Stimulated activated memory B cell treated with anti-CD40 and anti-IgM and Interleukin-4, amounts not matched to agents 10 μg/mL and 1 μg/mL and 100 μg/mL, for 72 hours (primary cell): ENCODE results near the gene BSPH1.
"Not testable (repeated sequence)": the region's sequence is repeated elsewhere in the genome, so short reads cannot be mapped to it uniquely, and the experiment has no call there.

Experiments used
- ATAC-seq: fragments of 150-1000 bp; cut with Tn5 transposase; 2 replicates; pipeline ENCODE4 v1.10.0; 2021
- H3K27ac Mint-ChIP-seq: one replicate; pipeline ENCODE4 v1.8.0; 2022; ENCODE audit warnings: mild to moderate bottlenecking, mixed read lengths
- H3K27me3 Mint-ChIP-seq: one replicate; pipeline ENCODE4 v1.8.0; 2022; ENCODE audit warnings: mixed read lengths
- H3K36me3 Mint-ChIP-seq: one replicate; pipeline ENCODE4 v1.8.0; 2022; ENCODE audit warnings: mixed read lengths
- H3K4me1 Mint-ChIP-seq: one replicate; pipeline ENCODE4 v1.8.0; 2022; ENCODE audit warnings: mixed read lengths
- H3K4me3 Mint-ChIP-seq: one replicate; pipeline ENCODE4 v1.8.0; 2022; ENCODE audit warnings: mild to moderate bottlenecking, moderate library complexity, mixed read lengths
- H3K9me3 Mint-ChIP-seq: one replicate; pipeline ENCODE4 v1.8.0; 2022; ENCODE audit warnings: mixed read lengths

The BSPH1 gene

DNA sequence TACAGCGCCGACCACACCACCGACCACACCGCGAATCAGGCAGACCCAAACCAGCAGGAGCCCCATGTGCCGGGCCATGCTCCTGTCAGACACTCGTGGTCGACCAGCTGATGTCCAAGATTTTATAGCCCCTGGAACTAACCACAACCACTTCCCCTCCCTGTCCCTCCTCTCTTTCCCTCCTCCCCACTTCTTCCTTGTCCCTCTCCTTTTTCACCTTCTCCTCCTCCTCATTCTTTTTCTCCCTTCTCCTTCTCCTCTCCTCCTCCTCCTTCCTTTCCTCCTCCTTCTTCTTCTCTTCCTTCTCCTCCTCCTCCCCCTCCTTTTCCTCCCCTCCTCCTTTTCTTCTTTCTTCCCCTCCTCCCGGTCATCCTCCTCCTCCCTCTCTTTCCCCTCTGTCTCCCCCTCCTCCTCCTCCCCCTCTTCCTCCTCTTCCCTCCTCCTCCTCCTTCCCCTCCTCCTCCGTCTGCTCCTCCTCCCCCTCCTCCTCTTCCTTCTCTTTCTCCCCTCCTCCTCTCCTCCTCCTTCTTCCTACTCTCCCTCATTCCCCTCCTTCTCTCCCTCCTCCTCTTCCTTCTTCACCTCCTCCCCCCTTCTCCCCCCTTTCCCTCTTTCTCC lies 670 bp downstream of the BSPH1 start:
- Mint-ChIP-seq H3K4me3 (no peak overlapping the region), H3K4me1 (no peaks in the 10 kb centered on the region), H3K36me3 (no peaks in the 10 kb centered on the region), H3K27me3 (peaks cover 48% of the 10 kb centered on the region), H3K9me3 (peaks cover 4% of the 10 kb centered on the region), H3K27ac (no peak overlapping the region)
- no peak for ATAC-seq

DNA sequence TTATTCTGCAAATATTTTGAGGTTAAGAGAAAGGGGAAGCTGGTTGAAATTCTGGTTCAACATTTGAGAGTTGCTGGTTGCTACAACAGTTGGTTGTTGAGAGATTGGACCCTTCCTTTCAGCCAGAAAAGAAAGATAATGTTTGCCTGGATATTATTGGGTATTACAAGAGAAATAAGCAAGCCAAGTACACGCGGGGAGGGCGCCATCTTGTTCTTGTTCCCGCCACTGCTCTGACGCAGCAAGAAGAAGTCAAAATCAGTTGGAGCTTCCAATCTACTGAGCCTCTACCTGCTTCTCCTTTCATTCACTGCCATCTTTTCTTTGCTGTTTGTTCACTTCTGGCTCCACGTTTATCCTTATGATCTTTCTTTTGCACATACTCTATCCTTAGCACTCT lies 18.4 kb downstream of the BSPH1 start:
- Mint-ChIP-seq H3K4me1 (no peaks in the 10 kb centered on the region), H3K4me3 (no peak overlapping the region), H3K27ac (no peak overlapping the region), H3K27me3 (peaks cover 48% of the 10 kb centered on the region), H3K9me3 (peaks cover 7% of the 10 kb centered on the region), H3K36me3 (no peaks in the 10 kb centered on the region)
- ATAC-seq, result no peak

DNA sequence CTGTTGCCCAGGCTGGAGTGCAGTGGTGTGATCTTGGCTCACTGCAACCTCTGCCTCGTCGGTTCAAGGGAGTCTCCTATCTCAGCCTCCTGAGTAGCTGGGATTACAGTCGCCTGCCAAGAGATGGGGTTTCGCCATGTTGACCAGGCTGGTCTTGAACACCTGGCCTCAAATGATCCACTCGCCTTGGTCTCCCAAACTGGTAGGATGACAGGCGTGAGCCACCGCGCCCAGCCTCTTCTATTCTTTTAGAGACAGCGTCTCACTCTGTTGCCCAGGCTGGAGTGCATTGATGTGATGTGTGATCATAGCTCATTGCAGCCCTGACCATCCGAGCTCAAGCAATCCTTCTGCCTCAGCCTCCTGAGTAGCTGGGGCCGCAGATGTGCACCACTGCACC lies 36.0 kb downstream of the BSPH1 start:
- H3K36me3 Mint-ChIP-seq, H3K27me3 Mint-ChIP-seq, H3K9me3 Mint-ChIP-seq, H3K27ac Mint-ChIP-seq, H3K4me3 Mint-ChIP-seq, H3K4me1 Mint-ChIP-seq, ATAC-seq: not testable (repeated sequence)

DNA sequence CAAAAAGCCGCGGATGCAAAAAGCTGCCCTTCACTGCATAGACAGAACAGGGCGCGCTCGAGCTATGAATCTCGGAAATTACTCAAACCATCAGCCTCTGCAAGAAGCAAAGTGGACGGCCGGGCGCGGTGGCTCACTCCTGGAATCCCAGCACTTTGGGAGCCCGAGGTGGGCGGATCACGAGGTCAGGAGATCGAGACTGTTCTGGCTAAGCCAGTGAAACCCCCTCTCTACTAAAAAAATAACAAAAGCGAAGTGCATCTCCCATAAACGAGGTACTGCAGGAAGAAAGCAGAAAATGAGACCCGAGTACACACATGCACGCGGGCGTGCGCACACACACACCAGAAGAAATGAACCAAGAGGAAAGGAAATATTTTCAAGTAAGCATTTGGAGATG lies 39.8 kb downstream of the BSPH1 start:
- not testable (repeated sequence) for H3K27ac Mint-ChIP-seq, H3K36me3 Mint-ChIP-seq, H3K4me1 Mint-ChIP-seq, H3K27me3 Mint-ChIP-seq, ATAC-seq, H3K9me3 Mint-ChIP-seq, H3K4me3 Mint-ChIP-seq

DNA sequence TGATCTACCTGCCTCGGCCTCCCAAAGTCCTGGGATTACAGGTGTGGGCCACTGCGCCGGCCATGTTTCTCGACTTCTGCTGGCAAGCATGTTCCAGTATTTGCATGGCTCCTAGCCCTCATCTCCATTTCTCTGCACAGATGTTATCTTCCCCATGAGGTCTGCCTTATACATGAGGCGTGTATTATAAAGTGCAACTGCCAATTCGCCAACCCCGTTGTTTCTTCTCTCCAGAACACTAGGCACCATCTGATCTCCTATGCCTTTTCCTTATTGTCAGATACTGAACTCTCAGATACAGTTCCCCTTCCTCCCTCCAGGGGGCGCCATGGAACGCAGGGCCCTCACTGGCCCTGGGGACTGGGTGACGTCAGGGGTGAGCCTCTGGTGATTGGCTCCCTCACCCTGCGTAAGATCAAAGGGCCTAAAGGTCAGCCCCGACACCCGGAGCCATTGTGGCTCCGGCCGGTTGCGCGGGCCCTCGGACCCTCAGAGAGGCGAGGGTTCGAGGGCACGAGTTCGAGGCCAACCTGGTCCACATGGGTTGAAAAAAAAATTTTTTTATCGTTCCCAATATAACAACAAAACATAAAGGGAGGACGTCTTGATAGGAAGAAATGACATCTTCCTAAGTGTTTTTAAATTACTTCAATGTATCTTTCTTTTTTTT lies 42.0 kb downstream of the BSPH1 start:
- H3K27me3 Mint-ChIP-seq, H3K36me3 Mint-ChIP-seq, H3K4me1 Mint-ChIP-seq, H3K4me3 Mint-ChIP-seq, H3K9me3 Mint-ChIP-seq, ATAC-seq, H3K27ac Mint-ChIP-seq: not testable (repeated sequence)

DNA sequence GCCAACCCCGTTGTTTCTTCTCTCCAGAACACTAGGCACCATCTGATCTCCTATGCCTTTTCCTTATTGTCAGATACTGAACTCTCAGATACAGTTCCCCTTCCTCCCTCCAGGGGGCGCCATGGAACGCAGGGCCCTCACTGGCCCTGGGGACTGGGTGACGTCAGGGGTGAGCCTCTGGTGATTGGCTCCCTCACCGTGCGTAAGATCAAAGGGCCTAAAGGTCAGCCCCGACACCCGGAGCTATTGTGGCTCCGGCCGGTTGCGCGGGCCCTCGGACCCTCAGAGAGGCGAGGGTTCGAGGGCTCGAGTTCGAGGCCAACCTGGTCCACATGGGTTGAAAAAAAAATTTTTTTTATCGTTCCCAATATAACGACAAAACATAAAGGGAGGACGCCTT lies 63.4 kb downstream of the BSPH1 start:
- H3K4me3 Mint-ChIP-seq, H3K27ac Mint-ChIP-seq, H3K36me3 Mint-ChIP-seq, ATAC-seq, H3K4me1 Mint-ChIP-seq, H3K9me3 Mint-ChIP-seq, H3K27me3 Mint-ChIP-seq: not testable (repeated sequence)

DNA sequence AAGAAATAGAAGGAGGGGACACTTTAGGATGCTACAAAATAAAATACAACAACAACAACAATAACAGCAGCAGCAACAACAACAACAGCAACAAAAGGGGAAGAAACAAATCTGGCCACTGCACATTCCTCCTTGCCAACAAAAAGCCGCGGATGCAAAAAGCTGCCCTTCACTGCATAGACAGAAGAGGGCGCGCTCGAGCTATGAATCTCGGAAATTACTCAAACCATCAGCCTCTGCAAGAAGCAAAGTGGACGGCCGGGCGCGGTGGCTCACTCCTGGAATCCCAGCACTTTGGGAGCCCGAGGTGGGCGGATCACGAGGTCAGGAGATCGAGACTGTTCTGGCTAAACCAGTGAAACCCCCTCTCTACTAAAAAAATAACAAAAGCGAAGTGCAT lies 71.9 kb downstream of the BSPH1 start:
- H3K4me1 Mint-ChIP-seq, H3K36me3 Mint-ChIP-seq, H3K27ac Mint-ChIP-seq, H3K4me3 Mint-ChIP-seq, H3K9me3 Mint-ChIP-seq, H3K27me3 Mint-ChIP-seq, ATAC-seq: not testable (repeated sequence)
